ENCODE measurements around the gene FCHSD2.

Gene FCHSD2

DNA sequence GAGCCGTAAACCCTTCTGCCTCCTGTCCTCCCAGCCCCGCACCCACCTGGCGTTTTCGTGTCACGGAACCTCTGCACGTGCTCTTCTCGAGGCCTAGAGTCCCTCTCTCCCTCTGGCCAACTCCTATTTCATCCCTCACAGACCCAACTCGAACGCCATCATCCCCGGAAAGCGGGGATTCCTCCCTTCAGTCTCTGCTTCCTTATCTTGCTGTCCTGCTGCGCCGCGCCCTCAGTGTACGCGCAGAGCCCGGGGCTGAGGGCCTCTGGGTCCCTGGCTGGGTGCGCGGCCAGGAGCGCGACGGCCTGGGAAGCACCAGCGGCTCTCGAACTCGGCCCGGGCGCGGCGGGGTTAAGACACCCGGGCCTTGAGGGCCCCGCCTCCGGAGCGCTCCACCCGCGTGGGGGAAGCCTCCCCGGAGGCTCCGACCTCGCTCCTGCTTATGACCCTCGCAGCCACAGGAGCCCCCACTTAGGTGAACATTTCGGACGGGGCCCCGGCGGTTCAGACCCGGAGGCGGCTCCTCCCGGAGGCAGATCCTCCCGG is 328.3 kb downstream of the FCHSD2 start (continued):
- TF ChIP-seq GLIS1 (tag by site-specific recombination; IDR thresholded peaks at IDR 0.05) = peak; percentile 67
- TF ChIP-seq, protein P1, sequence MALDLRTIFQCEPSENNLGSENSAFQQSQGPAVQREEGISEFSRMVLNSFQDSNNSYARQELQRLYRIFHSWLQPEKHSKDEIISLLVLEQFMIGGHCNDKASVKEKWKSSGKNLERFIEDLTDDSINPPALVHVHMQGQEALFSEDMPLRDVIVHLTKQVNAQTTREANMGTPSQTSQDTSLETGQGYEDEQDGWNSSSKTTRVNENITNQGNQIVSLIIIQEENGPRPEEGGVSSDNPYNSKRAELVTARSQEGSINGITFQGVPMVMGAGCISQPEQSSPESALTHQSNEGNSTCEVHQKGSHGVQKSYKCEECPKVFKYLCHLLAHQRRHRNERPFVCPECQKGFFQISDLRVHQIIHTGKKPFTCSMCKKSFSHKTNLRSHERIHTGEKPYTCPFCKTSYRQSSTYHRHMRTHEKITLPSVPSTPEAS (tag by site-specific recombination; IDR thresholded peaks at IDR 0.05) = no peak
- TF ChIP-seq ZNF548 (tag by site-specific recombination; IDR thresholded peaks at IDR 0.05) = no peak
- peak; percentile 37; the same call in 1 of the 2 replicates for TF ChIP-seq WT1 (tag by site-specific recombination; IDR thresholded peaks at IDR 0.05)
- TF ChIP-seq, protein P2, sequence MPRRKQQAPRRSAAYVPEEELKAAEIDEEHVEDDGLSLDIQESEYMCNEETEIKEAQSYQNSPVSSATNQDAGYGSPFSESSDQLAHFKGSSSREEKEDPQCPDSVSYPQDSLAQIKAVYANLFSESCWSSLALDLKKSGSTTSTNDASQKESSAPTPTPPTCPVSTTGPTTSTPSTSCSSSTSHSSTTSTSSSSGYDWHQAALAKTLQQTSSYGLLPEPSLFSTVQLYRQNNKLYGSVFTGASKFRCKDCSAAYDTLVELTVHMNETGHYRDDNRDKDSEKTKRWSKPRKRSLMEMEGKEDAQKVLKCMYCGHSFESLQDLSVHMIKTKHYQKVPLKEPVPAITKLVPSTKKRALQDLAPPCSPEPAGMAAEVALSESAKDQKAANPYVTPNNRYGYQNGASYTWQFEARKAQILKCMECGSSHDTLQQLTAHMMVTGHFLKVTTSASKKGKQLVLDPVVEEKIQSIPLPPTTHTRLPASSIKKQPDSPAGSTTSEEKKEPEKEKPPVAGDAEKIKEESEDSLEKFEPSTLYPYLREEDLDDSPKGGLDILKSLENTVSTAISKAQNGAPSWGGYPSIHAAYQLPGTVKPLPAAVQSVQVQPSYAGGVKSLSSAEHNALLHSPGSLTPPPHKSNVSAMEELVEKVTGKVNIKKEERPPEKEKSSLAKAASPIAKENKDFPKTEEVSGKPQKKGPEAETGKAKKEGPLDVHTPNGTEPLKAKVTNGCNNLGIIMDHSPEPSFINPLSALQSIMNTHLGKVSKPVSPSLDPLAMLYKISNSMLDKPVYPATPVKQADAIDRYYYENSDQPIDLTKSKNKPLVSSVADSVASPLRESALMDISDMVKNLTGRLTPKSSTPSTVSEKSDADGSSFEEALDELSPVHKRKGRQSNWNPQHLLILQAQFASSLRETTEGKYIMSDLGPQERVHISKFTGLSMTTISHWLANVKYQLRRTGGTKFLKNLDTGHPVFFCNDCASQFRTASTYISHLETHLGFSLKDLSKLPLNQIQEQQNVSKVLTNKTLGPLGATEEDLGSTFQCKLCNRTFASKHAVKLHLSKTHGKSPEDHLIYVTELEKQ (tag by site-specific recombination; IDR thresholded peaks at IDR 0.05; ENCODE audit: borderline replicate concordance) = no peak
- 0 out of 2 replicates have a peak, but pooled peaks have one; percentile 64 for TF ChIP-seq ZNF335 (tag by site-specific recombination; conservative IDR thresholded peaks at IDR 0.05)
- TF ChIP-seq PRDM1 (tag by site-specific recombination; IDR thresholded peaks at IDR 0.05) = no peak
- TF ChIP-seq ZNF391 (tag by site-specific recombination; IDR thresholded peaks at IDR 0.05; ENCODE audit: borderline replicate concordance, low read depth) = peak; percentile 27; the same call in 1 of the 2 replicates
- no peak for TF ChIP-seq ZNF792 (tag by site-specific recombination; IDR thresholded peaks at IDR 0.05)
- no peak; the same call in 1 of the 2 replicates for TF ChIP-seq ZNF366 (tag by site-specific recombination; conservative IDR thresholded peaks at IDR 0.05)
- no peak for TF ChIP-seq SETDB1 (IDR thresholded peaks at IDR 0.05; ENCODE audit: insufficient read length, low read length)
- TF ChIP-seq ZSCAN30 (tag by site-specific recombination; IDR thresholded peaks at IDR 0.05) = peak; percentile 64; the same call in 1 of the 2 replicates
- no peak for TF ChIP-seq ZNF549 (tag by site-specific recombination; IDR thresholded peaks at IDR 0.05)
- TF ChIP-seq, protein P3, sequence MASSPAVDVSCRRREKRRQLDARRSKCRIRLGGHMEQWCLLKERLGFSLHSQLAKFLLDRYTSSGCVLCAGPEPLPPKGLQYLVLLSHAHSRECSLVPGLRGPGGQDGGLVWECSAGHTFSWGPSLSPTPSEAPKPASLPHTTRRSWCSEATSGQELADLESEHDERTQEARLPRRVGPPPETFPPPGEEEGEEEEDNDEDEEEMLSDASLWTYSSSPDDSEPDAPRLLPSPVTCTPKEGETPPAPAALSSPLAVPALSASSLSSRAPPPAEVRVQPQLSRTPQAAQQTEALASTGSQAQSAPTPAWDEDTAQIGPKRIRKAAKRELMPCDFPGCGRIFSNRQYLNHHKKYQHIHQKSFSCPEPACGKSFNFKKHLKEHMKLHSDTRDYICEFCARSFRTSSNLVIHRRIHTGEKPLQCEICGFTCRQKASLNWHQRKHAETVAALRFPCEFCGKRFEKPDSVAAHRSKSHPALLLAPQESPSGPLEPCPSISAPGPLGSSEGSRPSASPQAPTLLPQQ (tag by site-specific recombination; IDR thresholded peaks at IDR 0.05) = 0 out of 2 replicates have a peak, but pooled peaks have one; percentile 59
- TF ChIP-seq SP7 (tag by site-specific recombination; IDR thresholded peaks at IDR 0.05) = peak; percentile 55
- no peak for TF ChIP-seq RBAK (tag by site-specific recombination; IDR thresholded peaks at IDR 0.05)
- TF ChIP-seq, protein P4, sequence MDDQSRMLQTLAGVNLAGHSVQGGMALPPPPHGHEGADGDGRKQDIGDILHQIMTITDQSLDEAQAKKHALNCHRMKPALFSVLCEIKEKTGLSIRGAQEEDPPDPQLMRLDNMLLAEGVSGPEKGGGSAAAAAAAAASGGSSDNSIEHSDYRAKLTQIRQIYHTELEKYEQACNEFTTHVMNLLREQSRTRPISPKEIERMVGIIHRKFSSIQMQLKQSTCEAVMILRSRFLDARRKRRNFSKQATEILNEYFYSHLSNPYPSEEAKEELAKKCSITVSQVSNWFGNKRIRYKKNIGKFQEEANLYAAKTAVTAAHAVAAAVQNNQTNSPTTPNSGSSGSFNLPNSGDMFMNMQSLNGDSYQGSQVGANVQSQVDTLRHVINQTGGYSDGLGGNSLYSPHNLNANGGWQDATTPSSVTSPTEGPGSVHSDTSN (CRISPR knock-in tag; IDR thresholded peaks at IDR 0.05) = no peak
- TF ChIP-seq ZNF146 (tag by site-specific recombination; IDR thresholded peaks at IDR 0.05) = no peak
- 0 out of 2 replicates have a peak, but pooled peaks have one; percentile 33 for TF ChIP-seq ZNF660 (tag by site-specific recombination; IDR thresholded peaks at IDR 0.05)
- peak; percentile 11; the same call in 1 of the 2 replicates for TF ChIP-seq KLF9 (tag by site-specific recombination; IDR thresholded peaks at IDR 0.05; ENCODE audit: low read depth)
- TF ChIP-seq GLI4 (tag by site-specific recombination; IDR thresholded peaks at IDR 0.05) = 0 out of 2 replicates have a peak, but pooled peaks have one; percentile 37
- no peak for TF ChIP-seq OSR2 (tag by site-specific recombination; IDR thresholded peaks at IDR 0.05)
- TF ChIP-seq ZNF311 (tag by site-specific recombination; IDR thresholded peaks at IDR 0.05; ENCODE audit: borderline replicate concordance) = no peak
- no peak for TF ChIP-seq YY1 (tag by site-specific recombination; IDR thresholded peaks at IDR 0.05)
- TF ChIP-seq, protein P5, sequence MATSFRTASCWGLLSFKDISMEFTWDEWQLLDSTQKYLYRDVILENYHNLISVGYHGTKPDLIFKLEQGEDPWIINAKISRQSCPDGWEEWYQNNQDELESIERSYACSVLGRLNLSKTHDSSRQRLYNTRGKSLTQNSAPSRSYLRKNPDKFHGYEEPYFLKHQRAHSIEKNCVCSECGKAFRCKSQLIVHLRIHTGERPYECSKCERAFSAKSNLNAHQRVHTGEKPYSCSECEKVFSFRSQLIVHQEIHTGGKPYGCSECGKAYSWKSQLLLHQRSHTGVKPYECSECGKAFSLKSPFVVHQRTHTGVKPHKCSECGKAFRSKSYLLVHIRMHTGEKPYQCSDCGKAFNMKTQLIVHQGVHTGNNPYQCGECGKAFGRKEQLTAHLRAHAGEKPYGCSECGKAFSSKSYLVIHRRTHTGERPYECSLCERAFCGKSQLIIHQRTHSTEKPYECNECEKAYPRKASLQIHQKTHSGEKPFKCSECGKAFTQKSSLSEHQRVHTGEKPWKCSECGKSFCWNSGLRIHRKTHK (tag by site-specific recombination; IDR thresholded peaks at IDR 0.05) = no peak
- TF ChIP-seq ZNF221 (tag by site-specific recombination; IDR thresholded peaks at IDR 0.05; ENCODE audit: borderline replicate concordance) = no peak
- 0 out of 2 replicates have a peak, but pooled peaks have one; percentile 20 for TF ChIP-seq EGR2 (tag by site-specific recombination; IDR thresholded peaks at IDR 0.05; ENCODE audit: low read depth)
- peak; percentile 39; the same call in 1 of the 2 replicates for TF ChIP-seq ZFP69B (tag by site-specific recombination; IDR thresholded peaks at IDR 0.05)
- TF ChIP-seq, protein P6, sequence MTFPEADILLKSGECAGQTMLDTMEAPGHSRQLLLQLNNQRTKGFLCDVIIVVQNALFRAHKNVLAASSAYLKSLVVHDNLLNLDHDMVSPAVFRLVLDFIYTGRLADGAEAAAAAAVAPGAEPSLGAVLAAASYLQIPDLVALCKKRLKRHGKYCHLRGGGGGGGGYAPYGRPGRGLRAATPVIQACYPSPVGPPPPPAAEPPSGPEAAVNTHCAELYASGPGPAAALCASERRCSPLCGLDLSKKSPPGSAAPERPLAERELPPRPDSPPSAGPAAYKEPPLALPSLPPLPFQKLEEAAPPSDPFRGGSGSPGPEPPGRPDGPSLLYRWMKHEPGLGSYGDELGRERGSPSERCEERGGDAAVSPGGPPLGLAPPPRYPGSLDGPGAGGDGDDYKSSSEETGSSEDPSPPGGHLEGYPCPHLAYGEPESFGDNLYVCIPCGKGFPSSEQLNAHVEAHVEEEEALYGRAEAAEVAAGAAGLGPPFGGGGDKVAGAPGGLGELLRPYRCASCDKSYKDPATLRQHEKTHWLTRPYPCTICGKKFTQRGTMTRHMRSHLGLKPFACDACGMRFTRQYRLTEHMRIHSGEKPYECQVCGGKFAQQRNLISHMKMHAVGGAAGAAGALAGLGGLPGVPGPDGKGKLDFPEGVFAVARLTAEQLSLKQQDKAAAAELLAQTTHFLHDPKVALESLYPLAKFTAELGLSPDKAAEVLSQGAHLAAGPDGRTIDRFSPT (tag by site-specific recombination; IDR thresholded peaks at IDR 0.05) = no peak
- no peak for TF ChIP-seq ZNF138 (tag by site-specific recombination; IDR thresholded peaks at IDR 0.05; ENCODE audit: borderline replicate concordance)

Measured in HEK293 (cell line).